Epithelial cell of prostate (primary cell): Measurements from ENCODE around the gene MYO16.
A peak's percentile ranks its signal among the peaks of the same experiment; 100 is the strongest.

Experiments
- DNase-seq: peaks from one replicate; pipeline ENCODE4 v3.0.0-alpha.2; 2011; ENCODE audit warnings: low read depth, low spot score
- H3K27ac ChIP-seq: fragments of 450-650 bp; 2 replicates; pipeline ENCODE4 v1.5.1; 2017; ENCODE audit warnings: mild to moderate bottlenecking

The MYO16 gene

GRCh38 chr13:108923386-108924047 lies 294.1 kb downstream of the MYO16 start:
- no peak overlapping the region for H3K27ac ChIP-seq
- DNase-seq, result no peak

- DNase-seq, result no peak
- no peak overlapping the region for H3K27ac ChIP-seq
These were observed 294.7 kb downstream of the MYO16 start for GRCh38 chr13:108924134-108924533.

GRCh38 chr13:108924541-108924940 lies 295.1 kb downstream of the MYO16 start:
- no peak overlapping the region for H3K27ac ChIP-seq
- DNase-seq, result no peak

GRCh38 chr13:108925070-108925469 lies 295.7 kb downstream of the MYO16 start:
- no peak for DNase-seq
- no peak overlapping the region for H3K27ac ChIP-seq

- no peak overlapping the region for H3K27ac ChIP-seq
- no peak for DNase-seq
These were observed 297.5 kb downstream of the MYO16 start for GRCh38 chr13:108926862-108927261.

GRCh38 chr13:108927615-108928014 lies 298.2 kb downstream of the MYO16 start:
- no peak overlapping the region for H3K27ac ChIP-seq
- no peak for DNase-seq

- DNase-seq, result no peak
- H3K27ac ChIP-seq, result no peak overlapping the region
These were observed 300.3 kb downstream of the MYO16 start for GRCh38 chr13:108929532-108930206.

GRCh38 chr13:108932196-108932595 lies 302.8 kb downstream of the MYO16 start:
- DNase-seq, result no peak
- no peak overlapping the region for H3K27ac ChIP-seq

- no peak overlapping the region for H3K27ac ChIP-seq
- DNase-seq, result no peak
These were observed 303.6 kb downstream of the MYO16 start for GRCh38 chr13:108933061-108933460.

- no peak overlapping the region for H3K27ac ChIP-seq
- DNase-seq, result no peak
These were observed 308.7 kb downstream of the MYO16 start for GRCh38 chr13:108938155-108938554.

- no peak for DNase-seq
- no peak overlapping the region for H3K27ac ChIP-seq
These were observed 310.7 kb downstream of the MYO16 start for GRCh38 chr13:108940121-108940520.

- H3K27ac ChIP-seq, result no peak overlapping the region
- DNase-seq, result no peak
These were observed 314.4 kb downstream of the MYO16 start for GRCh38 chr13:108943842-108944241.

GRCh38 chr13:108944760-108945159 lies 315.3 kb downstream of the MYO16 start:
- no peak for DNase-seq

GRCh38 chr13:108947551-108948030 lies 318.2 kb downstream of the MYO16 start:
- no peak overlapping the region for H3K27ac ChIP-seq
- no peak for DNase-seq

More at GRCh38 chr13:108944760-108945159, 315.3 kb downstream of the MYO16 start:
- peak overlapping the region; percentile 9 for H3K27ac ChIP-seq

GRCh38 chr13:108948251-108948671 lies 318.9 kb downstream of the MYO16 start:
- H3K27ac ChIP-seq, result no peak overlapping the region
- no peak for DNase-seq

GRCh38 chr13:108950333-108951010 lies 321.1 kb downstream of the MYO16 start:
- no peak for DNase-seq
- no peak overlapping the region for H3K27ac ChIP-seq

- H3K27ac ChIP-seq, result no peak overlapping the region
- DNase-seq, result no peak
These were observed 326.3 kb downstream of the MYO16 start for GRCh38 chr13:108955741-108956140.

- no peak for DNase-seq
- peak overlapping the region; percentile 67 for H3K27ac ChIP-seq
These were observed 328.1 kb downstream of the MYO16 start for GRCh38 chr13:108957369-108958012.

GRCh38 chr13:108958013-108958376 lies 328.6 kb downstream of the MYO16 start:
- H3K27ac ChIP-seq, result peak overlapping the region; percentile 67
- no peak for DNase-seq

- DNase-seq, result no peak
- H3K27ac ChIP-seq, result no peak overlapping the region
These were observed 329.8 kb downstream of the MYO16 start for GRCh38 chr13:108959234-108959633.

GRCh38 chr13:108960006-108960405 lies 330.6 kb downstream of the MYO16 start:
- no peak overlapping the region for H3K27ac ChIP-seq
- DNase-seq, result no peak
